Measurements from ENCODE around the gene GLIPR1.
"Not testable (repeated sequence)": the region's sequence is repeated elsewhere in the genome, so short reads cannot be mapped to it uniquely, and the experiment has no call there.

The GLIPR1 gene

DNA sequence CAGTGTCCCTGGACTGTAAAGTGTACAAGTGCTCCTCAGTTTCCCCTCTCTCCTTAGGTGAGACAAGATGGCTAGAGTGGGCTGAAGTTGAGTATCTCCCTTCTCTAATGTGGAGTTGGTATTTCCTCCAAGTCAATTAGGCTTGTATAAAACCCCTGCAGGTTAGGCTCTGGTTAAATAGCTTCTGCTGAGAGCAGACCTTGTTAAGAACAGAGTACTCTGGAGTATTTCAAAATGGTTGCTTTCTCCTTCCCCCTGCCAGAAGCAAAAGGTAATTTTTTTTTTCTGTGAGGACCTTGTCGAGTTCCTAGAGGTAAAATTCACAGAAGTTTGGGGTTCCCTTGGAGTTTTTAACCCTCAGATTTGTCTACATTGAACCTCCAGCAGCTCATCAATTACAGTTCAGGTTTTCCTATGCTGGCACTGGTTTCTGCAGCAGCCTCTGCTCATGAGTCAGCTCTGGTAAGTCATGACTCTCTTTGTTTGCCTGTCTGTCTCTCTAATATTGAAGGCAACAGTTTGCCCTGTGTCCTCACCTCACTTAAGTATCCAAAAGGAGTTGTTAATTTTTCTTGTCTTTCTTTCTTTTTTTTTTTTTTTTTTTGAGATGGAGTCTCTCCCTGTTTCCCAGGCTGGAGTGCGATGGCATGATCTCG lies 27.8 kb upstream of the GLIPR1 start:
- no peak for TF ChIP-seq POLR2A (IDR thresholded peaks at IDR 0.05; ENCODE audit: low read depth, low read length)
- peak; percentile 86 for FAIRE-seq
- DNase-seq (ENCODE audit: insufficient read length, low spot score) = peak; percentile 7

DNA sequence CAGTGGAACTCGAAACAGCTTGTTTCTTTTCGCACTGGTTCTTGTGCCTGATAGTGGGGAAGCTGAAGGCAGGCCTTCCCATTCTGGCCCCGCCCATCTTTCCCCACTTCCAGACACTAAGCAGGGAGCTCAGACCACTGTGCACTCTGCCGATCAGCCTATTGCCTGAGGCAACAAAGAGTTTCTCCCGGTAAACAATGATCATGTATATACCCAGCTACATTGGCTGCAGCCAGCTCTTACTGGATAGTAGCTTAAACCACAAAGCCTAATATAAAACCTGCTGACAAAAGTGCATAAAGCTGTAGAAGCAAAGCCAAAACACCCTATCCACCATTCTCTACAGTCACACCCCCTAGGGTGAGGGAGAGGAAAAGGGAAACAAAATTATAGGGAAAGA lies 24.7 kb upstream of the GLIPR1 start:
- no peak for TF ChIP-seq POLR2A (IDR thresholded peaks at IDR 0.05; ENCODE audit: low read depth, low read length)
- DNase-seq (ENCODE audit: insufficient read length, low spot score) = no peak
- FAIRE-seq = no peak

DNA sequence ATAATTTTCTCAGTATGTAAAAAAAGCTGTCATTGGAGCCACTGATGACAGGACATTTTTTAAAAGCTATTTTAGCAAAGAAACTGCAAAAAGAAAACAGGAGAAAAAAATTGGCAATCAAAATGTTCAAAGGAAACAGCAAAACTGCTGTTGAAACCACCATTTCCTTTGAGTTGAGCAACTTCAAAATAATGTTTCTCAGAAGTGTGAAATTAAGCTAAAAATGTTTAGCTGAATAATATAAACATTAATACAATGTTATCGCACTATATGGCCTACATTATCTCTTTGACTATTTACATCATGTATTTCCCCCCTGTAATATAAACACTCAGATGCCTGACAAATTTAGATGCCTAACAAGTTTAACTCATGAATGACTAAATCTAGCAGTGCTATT lies 23.4 kb upstream of the GLIPR1 start:
- no peak for TF ChIP-seq POLR2A (IDR thresholded peaks at IDR 0.05; ENCODE audit: low read depth, low read length)
- DNase-seq (ENCODE audit: insufficient read length, low spot score) = no peak
- no peak for FAIRE-seq

DNA sequence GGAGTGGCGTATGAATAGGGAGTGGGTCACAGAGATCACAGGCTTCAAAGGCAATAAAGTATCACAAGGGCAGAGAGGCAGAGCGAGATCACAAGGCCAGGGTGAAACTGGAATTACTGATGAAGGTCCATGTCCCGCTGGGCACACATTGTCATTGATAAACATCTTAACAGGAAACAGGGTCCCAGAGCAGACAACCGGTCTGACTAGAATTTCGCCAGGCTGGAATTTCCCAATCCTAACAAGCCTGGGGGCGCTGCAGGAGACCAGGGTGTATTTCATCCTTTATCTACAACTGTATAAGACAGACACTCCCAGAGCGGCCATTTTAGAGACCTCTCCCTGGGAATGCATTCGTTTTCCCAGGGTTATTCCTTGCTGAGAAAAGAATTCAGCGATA lies 22.7 kb upstream of the GLIPR1 start:
- FAIRE-seq; DNase-seq (ENCODE audit: insufficient read length, low spot score): not testable (repeated sequence)

DNA sequence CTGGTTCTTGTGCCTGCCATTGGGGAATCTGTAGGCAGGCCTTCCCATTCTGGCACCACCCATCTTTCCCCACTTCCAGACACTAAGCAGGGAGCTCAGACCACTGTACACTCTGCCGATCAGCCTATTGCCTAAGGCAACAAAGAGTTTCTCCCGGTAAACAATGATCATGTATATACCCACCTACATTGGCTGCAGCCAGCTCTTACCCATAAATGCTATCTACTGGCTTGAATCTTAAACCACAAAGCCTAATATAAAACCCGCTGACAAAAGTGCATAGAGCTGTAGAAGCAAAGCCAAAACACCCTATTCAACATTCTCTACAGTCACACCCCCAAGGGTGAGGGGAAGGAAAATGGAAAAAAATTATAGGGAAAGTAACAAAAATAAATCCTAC lies 20.8 kb upstream of the GLIPR1 start:
- FAIRE-seq = no peak
- TF ChIP-seq POLR2A (IDR thresholded peaks at IDR 0.05; ENCODE audit: low read depth, low read length) = no peak

DNA sequence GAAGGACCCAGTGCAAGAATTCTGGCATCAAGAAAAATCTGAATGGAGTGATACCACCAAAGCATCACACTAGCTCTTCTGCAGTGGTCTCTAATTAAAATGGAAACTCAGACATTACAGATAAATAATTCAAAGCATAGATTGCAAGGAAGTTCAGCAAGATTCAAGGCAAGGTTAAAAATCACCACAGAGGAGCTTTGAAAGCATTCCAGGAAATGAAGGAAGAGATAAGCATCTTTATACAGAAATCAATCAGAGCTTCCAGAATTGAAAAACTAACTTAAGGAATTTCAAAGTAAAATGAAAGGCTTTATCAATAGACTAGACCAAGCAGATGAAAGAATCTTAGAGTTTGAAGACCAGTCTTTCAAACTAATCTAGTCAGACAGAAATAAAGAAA lies 20.4 kb upstream of the GLIPR1 start:
- no peak for FAIRE-seq
- DNase-seq (ENCODE audit: insufficient read length, low spot score) = no peak
- no peak for TF ChIP-seq POLR2A (IDR thresholded peaks at IDR 0.05; ENCODE audit: low read depth, low read length)

More for the DNA sequence above, 20.8 kb upstream of the GLIPR1 start:
- DNase-seq (ENCODE audit: insufficient read length, low spot score) = no peak

DNA sequence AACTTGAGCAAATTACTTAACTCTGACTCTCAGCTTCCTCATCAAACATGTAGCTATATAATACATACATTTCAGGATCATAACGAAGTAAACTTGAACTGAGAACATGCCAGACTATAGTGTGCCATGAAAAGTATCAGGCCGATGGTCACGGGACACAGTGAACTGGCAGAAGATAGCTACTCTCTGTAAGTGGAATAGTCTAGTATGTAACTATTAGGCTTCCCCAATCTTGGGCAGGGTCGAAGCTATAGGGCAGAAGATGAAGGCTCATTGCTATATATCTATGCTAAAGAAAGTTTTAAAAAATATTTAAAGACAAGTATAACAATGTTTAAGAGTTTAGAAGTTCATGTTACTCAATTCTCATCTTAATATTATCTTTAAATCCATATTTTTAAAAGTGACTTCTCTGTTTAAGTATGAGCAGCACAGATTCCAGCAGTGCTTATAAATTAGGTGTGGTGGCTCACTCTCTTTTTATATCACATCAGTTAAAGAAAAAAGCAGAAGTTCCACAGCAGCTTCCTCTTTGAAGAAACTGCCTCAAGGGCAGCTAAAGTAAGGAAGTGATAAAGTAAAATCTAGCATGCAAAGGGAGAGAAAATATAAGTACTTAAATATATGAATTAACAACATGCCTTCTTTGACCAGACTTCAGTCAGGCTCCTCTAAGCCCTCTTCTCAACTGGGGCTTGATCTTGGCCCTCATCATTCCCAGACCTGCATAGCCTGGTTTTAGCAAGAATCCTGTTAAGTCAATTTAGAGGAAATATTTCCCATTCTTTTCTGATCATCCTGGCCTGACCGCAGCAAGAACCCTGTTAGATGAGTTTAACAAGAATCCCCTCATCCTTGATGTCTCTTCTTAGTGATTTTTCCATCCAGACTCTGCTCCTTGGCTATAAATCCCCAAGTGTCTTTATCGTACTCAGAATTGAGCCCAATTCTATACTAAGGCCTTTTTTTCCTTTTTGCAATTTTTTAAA lies 8.4 kb upstream of the GLIPR1 start:
- no peak for DNase-seq (ENCODE audit: insufficient read length, low spot score)
- no peak for TF ChIP-seq POLR2A (IDR thresholded peaks at IDR 0.05; ENCODE audit: low read depth, low read length)
- no peak for FAIRE-seq

DNA sequence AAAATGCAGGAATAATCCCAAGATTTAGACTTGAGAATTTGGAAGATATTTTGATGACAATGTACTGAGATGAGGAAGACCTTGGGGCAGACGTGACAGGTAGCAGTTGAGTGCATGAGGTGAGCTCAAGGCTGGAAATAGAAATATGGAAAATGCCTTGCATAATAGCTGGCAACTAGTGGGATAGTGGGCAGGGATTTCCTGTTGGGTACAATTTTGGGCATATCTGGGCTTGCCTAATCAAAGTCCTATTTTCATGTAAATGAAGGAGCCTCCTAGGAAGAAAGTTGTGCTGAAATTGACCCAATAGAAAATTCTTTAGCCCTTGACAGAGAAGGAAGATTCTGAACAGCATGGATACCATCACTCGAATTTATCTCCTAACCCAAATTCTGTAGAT lies 6.4 kb upstream of the GLIPR1 start:
- DNase-seq (ENCODE audit: insufficient read length, low spot score) (no peak), FAIRE-seq (no peak)
- no peak for TF ChIP-seq POLR2A (IDR thresholded peaks at IDR 0.05; ENCODE audit: low read depth, low read length)

DNA sequence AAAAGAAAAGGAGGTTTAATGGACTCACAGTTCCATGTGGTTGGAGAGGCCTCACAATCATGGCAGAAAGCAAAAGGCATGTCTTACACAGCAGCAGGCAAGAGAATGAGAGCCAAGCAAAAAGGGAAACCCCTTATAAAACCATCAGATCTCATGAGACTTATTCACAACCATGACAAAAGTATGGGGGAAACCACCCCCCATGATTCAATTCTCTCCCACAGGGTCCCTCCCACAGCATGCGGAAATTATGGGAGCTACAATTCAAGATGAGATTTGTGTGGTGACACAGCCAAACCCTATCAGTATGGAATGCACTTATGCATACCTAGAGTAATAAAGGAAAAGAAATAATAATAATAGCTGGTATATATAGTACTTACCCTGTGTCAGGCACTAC lies 4.5 kb upstream of the GLIPR1 start:
- DNase-seq (ENCODE audit: insufficient read length, low spot score) = no peak
- FAIRE-seq = no peak
- no peak for TF ChIP-seq POLR2A (IDR thresholded peaks at IDR 0.05; ENCODE audit: low read depth, low read length)

DNA sequence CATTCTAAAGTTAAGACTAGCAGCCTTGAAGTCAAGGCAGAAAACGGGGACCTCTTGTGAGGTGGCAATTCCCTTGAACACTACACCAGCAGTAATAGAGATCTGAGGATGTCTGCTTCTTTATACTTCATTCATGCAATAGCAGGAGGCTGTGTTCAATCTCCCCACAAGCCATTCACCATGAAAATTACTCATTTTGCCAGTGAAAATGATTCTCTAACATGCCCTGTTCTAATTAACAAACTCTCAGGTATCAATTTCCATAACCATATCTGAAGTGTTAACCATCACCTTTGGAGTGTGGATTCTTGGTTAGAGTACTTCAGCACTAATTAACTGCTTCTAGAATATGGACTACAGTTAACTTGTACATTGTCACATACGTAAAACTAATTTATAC lies 3.4 kb upstream of the GLIPR1 start:
- no peak for TF ChIP-seq POLR2A (IDR thresholded peaks at IDR 0.05; ENCODE audit: low read depth, low read length)
- DNase-seq (ENCODE audit: insufficient read length, low spot score) = no peak
- FAIRE-seq = peak; percentile 66

DNA sequence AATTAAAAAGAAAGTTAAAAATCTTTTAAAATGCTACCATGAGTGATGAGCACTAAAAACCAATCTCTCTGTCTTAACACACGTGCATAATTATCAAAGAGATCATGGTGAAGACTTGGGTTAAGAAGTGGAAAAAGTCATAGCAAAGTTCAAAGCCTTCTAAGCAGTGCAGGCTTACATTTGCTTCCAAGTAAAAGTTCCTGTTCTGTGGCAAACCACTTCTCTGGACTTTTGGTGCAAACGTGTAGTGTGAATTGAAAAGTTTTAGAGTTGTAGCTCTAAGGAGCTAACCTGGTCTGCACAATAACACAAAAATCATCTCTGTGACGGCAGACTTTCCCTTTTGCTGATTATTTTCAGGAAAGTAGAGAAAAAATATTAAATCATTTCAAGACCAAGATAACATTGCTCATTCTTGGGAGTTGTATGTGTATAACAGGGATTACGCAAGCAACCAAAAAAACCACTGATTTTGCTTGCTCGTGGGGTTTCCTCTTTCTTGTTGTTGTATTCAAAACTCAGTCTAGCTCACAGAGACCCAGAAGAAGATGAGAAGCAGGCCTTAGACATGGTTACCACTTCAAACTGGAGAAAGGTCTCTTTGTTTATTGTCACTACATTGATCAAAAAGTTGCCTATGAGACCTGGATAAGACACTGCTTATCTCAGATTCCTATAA lies 2.3 kb upstream of the GLIPR1 start:
- DNase-seq (ENCODE audit: insufficient read length, low spot score) = no peak
- FAIRE-seq = peak; percentile 30
- TF ChIP-seq POLR2A (IDR thresholded peaks at IDR 0.05; ENCODE audit: low read depth, low read length) = no peak

DNA sequence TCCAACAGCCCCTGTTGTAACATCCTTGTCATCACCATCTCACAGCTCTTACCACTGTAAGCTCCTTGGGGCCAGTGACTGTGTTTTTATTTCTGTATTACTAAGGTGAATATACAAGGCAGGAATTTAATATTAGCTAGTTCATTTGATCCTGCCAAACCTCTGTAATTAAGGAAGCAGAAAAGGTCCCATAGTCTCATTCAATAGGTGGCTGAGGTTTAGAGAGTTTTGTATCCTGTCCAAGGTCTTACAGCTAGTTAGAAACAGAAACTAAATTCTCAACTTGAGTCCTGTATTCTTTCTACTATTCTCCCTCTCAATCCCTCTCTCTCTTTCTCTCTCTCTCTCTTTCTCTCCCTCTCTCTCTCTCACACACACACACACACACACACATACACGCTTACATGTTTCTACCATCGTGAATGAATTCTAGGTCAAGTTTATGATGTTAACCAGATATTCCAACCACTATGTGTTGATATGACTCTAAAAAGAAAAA lies 543 bp upstream of the GLIPR1 start:
- DNase-seq (ENCODE audit: insufficient read length, low spot score) (no peak), FAIRE-seq (no peak)

DNA sequence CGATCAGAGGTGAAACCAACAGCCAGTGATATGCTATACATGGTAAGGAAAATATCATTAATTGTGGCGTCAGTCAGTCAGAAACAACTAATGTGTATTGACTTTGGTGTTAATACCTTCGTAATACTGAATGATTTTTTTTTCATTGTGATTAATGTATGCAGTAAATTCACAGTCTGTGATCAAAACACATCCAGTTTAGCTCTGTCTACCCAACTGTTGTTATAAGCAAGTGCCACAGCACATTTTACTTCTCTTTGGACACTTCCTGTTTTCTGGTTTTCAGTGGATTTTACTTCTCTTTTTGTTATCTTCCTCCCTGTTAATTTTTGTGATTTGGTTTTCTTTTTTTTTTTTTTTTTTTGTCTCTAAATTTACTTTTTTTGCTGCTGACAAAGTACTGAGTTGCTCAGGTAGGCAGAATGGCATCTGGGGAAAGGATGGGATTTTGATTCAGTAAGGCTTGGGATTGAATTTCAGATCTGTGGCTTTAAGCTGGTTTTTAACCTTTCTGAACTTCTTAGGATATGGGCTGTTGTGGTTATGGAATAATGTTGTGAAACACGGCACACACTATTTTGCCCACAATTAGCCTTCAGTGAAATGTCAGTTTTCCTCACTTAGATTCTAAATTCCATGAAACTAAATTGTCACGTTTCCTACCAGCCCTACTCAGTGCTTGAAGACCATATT lies 604 bp downstream of the GLIPR1 start:
- DNase-seq (ENCODE audit: insufficient read length, low spot score) = no peak
- TF ChIP-seq POLR2A (IDR thresholded peaks at IDR 0.05; ENCODE audit: low read depth, low read length) = no peak
- FAIRE-seq = no peak

More for the DNA sequence above, 543 bp upstream of the GLIPR1 start:
- no peak for TF ChIP-seq POLR2A (IDR thresholded peaks at IDR 0.05; ENCODE audit: low read depth, low read length)

Measured in H54 (cell line).